HG02852 (cell line): ENCODE results near the gene CPT2.

Source experiments
- ATAC-seq: cut with Tn5 transposase; IDR thresholded peaks from one replicate; pipeline ENCODE4 v1.9.1; 2021; ENCODE audit warnings: mild to moderate bottlenecking, moderate library complexity; ENCODE audit not compliant: unreplicated experiment

Gene CPT2

DNA sequence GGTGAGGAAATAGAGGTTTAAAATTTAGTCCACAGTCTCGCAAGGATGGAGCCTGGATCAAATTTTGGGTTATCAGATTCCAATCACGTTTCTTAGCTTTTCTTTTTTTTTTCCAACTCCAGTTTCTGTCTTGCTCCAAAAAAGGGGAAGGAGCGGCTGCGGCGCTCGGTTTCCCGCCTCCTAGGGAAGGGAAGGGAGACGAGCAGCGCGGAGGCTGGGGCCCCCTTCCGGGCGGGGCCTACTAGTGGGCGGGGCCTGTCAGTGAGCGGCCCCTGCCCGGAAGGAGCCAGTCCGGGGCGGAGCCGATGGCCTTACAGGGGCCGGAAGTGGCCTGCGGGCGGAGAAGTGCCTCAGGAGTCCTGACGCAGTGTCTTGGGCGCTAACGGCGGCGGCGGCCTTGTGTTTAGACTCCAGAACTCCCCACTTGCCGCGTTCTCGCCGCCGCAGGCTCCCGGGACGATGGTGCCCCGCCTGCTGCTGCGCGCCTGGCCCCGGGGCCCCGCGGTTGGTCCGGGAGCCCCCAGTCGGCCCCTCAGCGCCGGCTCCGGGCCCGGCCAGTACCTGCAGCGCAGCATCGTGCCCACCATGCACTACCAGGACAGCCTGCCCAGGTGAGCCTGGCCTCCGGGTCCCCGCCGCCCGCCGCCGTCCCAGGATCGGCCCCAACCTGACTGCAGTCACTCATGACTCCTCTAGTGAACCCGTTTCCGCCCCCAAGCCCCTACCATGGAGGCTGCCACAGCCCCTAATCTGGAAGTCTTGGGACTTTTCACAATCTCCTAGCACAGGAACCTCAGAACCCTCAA is at the start of gene CPT2:
Gene CPT2 (plus strand): TSS at position 340 of the 806 bp plus-strand sequence. CDS start 120 bp downstream, at position 460.
- peak; percentile 99 for ATAC-seq

DNA sequence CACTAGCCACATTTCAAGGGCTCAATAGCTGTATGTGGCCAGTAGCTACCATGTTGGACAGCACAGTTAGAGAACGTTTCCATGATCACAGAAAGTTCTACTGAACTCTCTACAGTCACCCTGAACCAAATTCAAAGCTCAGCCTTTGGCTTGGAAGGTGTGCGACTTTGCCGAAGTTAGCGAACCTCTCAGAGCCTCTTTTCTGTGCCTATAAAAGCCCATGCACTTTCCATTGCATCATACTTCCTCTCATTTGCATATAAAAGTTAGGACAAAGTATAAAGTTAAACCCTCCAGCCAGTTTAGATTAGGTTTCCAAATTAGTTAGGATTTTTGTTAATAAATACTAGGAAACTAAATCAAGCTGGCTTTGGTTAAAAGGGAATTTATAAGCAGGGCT is 49.5 kb upstream of the CPT2 start:
- ATAC-seq = no peak

DNA sequence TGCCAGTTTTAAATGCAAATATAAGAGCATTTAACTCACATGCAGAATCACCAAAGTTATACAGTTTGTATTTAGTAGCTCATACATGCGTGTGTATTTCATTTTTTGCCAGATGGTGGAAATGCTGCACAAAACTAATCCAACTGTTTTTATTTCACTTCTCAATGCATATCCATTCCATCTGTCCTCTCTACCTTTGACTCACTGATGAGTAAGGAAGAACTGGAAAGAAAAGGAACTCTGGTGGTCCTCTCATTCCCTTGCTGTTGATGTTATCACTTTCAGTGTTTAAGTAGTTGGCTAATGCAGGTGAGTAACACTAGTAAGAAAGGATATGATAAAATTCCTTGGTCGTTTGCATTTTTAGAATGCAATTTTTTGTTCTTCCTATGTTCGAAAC is 48.5 kb upstream of the CPT2 start:
- no peak for ATAC-seq

DNA sequence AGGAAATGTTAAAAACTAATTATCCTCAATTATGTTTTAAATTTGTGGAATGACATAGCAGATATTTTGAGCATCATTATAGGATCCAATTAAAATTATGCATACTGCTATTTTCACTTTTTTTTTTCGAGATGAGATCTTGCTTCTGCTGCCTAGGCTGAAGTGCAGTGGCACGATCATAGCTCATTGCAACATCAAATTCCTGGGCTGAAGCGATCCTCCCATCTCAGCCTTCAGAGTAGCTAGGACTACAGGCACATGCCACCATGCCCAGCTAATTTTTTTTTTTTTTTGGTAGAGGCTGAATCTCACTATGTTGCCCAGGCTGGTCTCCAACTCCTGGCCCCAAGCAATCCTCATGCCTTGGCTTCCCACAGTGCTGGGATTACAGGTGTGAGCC is 42.9 kb upstream of the CPT2 start:
- ATAC-seq = no peak

DNA sequence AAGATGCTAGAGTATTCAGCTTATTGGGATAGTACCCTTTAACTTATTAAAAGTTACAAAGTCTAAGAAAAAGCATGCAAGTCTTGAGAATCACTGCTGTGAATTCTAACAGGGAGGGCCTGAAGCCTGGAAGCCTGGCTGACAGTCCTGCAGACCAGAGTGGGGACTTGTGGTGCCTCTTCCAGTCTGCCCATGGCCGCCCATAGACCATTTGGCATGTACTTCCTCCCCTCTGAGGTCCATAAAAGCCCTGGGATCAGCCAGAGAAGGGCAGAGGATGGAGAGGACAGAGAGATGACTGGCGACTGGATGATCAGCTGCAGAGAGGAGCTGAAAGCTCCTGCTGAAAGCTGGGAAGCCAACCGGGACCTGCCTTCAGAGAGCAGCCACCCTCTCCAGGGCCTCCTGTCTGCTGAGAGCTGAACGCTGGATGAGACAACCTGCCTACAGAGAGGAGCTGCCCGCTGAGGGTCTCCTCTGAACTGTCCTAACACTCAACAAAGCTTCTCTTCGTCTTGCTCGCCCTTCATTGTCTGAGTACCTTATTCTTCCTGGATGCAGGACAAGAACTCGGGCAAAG is 41.7 kb upstream of the CPT2 start:
- ATAC-seq = no peak

DNA sequence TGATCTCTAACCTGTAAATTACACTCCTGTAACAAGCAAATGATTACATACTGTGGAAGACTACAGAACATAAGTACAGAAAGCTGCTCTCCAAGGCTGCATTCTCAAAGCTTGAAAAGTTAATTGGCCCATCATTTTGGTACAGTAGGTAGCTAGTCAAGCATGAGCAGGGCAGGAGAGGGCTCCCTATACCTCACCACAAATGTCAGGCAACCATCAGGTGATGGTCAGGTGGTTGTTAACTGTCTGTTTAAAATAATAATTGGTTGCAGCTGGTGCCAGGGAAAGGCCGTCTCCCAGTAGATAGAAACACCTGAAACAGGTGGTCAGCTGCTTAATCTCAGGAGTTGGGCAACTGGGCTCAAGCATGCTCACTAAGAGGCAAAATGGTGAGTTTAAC is 41.1 kb upstream of the CPT2 start:
- ATAC-seq = no peak

DNA sequence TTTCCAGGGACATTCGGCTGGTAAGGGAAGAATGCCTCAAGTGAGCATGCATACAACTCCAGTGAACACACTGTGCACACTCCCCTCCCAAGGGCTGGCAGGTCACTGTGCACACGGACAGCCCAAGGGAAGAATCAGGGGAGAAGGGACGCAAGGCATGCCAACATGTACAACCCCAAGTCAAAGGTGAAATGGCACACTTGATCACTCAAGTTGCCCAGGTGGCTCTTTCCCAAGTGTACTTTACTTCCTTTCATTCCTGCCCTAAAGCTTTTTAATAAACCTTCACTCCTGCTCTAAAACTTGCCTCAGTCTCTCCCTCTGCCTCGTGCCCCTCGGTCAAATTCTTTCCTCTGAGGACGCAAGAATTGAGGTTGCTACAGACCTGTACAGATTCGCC is 40.7 kb upstream of the CPT2 start:
- no peak for ATAC-seq

DNA sequence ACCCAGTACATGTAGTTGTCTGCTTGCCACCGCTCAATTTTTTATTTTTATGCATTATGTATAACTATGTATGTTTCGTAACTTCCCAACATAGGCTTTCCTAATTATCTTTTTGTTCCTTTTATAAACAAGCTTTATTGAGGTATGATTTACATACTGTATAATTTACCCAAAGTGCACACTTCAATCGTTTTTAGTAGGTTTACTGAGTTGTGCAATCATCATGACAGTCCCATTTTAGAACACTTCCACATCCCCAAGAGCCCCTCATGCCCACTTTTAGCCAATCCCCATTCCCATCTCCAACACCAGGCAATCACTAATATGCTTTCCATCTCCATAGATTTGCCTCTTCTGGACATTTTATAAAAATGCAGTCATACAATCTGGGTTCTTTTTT is 39.8 kb upstream of the CPT2 start:
- ATAC-seq = no peak

DNA sequence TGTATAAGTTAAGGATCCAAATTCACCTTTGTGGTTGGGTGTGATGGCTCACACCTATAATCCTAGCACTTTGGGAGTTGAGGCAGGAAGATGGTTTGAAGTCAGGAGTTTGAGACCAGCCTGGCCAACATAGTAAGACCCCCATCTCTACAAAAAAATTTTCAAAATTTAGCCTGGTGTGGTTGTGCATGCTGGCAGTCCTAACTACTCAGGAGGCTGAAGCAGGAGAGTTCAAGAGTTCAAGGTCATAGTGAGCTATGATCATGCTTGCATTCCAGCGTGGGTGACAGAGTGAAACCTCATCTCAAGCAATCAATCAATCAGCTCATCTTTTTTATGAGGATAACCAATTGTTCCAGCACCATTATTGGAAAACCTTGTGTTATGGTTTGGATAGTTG is 37.7 kb upstream of the CPT2 start:
- no peak for ATAC-seq

DNA sequence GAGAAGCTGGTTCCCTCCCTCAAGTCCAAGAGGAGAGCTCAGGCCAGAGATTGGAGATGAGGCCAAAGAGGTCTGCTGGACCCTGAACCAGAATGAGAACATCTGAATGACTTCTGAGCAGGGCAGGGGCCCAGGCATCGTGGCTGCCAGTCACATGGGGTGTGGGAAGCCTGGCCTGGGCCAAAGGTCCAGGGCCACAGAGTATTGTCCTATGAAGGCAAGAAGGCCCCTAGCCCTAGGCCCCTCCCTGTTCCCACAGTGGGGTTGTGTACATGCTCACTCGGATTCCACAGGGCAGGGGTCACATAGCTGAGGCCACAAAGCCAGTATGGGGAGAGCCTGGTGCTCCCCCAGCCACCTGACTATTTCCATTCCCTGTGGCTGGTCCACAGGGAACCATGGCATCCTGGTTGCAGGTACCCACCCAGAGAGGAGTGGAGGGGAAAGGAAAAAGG is 35.7 kb upstream of the CPT2 start:
- ATAC-seq = no peak

DNA sequence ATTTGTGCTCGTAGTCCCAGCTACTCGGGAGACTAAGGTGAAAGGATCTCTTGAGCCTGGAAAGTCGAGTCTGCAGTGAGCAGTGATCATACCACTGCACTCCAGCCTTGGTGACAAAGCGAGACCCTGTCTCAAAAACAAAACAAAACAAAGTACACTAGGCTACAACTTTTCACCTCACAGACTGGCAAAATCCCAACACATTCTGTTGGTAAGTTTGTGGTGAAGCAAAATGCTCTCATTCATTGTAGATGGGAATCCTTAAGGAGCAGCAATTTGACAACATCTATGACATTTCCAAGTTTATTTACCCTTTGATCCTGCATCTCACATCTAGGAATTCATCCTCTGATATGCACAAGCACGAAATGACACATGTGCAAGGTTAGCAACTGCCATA is 34.0 kb upstream of the CPT2 start:
- no peak for ATAC-seq

DNA sequence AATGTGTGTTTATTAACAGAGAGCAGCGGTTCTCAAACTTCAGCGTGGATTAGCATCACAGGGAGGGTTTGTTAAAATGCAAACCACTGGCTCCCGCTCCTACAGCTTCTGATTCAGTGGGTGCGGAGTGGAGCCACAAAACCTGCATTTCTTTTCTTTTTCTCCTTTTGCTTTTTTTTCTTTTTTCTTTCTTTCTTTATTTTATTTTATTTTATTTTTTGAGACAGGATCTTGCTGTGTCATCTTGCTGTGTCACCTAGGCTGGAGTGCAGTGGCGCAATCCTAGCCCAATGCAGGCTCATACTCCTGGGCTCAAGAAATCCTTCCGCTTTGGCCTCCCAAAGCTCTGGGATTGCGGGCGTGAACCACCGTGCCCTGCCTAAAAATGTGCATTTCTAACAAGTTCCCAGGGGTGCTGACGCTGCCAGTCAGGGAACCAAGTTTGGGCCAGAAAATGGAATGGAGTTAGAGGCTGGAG is 33.3 kb upstream of the CPT2 start:
- no peak for ATAC-seq

DNA sequence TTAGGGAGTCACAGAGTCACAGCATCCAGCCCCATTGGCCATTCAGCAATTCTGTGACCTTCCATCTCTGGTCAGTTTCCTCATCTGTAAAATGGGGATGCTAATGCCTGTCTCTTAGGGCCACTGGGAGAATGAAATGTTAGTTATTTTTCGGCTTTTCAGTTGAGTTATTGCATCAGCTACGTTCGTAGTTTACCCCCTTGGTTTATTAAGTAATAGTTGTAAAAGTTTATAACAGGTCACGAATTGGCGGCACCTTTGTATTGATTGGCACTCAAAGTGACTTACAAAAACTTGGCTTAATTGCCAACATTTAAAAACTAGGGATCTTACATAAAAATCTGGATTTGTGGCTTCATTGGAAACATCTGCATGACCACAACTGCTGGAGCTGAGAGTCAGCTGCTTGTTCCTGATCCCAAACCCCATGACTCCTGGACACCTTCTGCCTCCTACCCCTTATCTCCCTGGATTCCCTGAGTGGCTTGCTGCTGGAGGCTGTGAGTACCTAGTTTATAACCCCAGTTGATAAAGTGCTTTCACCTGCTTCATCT is 31.1 kb upstream of the CPT2 start:
- no peak for ATAC-seq

DNA sequence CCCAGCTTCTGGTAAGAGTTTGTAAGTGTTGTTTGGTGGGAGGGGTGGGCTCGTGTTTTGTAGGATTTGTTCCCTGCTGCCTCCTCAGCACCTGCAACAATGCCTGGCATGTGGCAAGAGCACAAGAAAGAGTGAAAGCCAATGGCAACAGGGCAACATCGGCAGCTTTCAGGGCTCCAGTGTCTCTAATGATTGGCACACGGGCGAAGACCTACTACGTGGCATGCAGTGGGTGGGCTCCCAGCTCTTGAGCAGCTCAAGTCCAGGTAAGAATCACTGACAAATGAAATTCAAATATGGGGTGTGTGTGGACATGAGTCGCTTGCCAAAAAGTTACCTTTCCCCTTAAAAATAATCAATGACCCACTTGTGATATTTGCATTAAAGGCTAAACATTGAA is 30.3 kb upstream of the CPT2 start:
- ATAC-seq = no peak

DNA sequence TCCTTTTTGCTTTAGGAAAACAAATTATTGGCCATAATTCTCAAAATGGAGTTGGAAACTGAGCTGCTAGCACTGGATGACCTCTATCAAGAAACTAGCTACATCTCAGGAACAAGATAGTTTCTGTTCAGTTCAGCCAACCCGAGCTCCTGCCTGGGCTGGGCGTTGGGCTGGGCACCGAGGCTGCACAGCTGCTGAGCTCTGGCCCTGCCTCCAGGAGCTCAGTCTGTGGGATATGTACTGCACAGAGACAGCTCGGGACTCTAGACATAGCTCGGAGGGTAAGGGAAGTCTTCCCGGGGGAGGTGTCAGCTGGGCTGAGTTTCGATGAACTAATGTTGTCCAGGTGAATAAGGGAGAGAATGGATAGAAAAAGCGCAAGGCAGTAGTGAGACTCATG is 29.7 kb upstream of the CPT2 start:
- ATAC-seq = no peak

DNA sequence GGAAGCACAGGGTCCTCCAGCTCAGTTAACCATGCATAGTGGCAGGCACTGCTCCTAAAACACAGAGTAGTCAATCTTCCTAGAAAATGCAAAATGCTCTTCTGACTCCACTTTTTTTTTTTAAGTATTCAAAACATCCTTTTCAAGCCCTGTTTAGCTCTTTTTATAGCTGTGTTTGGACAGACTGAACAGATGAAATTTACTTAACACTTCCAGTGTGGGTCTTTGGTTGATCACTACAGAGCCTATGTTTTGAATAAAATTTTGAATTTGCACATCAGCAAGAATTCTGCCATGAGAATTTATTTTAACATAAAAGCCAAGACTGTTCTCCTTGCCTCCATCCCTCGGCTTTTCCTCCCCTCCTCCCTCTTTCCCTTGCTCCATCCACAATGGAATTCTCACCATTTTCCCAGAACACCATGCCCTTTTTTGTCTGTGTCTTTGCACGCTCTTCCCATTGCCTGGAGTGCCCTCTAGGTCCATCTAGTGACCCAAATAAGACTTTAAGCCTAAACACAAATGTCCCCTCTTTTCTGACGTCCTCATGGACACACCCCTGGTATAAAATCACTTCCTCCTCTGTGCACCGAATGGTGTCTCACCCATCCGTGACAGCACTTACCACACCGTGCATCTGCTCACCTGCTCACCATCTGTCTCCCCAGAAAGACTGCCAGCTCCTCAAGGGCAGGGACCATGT is 24.0 kb upstream of the CPT2 start:
- no peak for ATAC-seq

DNA sequence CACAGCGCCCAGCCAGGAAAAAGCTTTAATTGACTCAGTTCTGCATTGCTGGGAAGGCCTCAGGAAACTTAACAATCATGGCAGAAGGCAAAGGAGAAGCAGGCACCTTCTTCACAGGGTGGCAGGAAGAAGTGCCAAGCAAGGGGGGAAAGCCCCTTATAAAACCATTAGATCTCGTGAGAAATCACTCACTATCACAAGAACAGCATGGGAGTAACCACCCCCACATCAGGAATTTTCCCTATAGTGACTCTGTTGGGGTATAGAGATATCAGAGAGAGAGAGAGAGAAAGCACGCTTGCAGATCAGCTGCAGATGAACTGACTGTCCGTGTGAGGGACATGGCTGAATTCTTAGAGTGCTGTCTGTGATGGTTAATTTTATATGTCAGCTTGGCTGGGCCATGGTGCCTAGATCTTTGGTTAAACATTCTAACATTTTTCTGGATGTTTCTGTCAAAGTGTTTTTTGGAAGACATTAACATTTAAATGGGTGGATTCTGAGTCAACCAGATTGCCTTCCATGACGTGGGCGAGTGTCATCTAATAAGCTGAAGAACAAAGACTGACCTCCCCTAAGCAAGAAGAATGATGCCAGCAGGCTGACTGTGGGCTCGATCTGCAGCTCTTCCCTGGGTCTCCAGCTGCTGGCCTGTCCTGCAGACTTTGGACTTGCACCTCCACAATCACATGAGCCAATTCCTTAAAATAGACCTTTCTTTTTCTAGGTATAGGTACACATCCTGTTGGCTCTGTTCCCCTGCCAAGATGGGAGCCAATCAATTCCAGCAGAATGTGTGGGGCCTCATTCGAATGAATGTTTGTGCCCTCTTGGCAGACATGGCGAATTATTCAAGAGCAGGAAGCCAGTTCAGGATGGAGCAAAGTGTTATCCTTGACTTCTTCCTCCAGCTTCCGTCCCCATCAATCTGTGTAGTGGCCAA is 21.4 kb upstream of the CPT2 start:
- ATAC-seq = no peak

DNA sequence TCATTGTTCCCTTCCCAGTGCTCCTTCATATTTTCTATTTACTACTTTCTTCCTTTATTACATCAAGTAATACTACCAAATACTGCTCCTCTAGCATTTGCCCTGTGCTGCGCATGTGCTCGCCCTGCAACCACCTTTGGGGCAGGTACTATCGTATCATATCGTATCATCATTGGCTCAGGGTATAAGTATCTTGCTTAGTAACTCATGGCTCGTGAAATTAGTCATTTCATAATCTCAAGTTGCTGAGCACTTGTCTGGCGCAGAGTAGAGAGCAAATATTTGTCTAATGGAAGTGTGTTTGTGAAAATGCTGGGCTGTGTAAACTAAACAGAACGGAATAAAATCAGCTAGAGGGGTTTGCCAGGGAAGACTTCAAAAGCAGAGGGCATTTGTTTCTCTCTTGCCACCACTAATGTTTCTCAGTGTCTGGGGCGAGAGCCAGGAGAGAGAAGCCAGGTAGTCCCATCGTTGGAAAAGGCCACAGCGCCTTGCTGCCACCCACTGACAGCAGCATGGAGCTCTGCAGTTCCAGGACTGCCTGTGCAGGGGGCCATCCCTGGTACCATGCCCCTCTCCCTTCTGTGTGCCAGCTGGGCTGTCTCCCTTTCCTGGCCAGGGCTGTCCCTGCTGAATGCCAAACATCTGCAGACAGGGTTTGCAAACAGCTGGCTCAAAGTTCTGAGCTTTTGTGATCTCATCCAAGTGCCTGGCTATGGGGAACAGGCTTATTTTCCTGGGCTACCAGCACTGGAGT is 20.0 kb upstream of the CPT2 start:
- no peak for ATAC-seq

DNA sequence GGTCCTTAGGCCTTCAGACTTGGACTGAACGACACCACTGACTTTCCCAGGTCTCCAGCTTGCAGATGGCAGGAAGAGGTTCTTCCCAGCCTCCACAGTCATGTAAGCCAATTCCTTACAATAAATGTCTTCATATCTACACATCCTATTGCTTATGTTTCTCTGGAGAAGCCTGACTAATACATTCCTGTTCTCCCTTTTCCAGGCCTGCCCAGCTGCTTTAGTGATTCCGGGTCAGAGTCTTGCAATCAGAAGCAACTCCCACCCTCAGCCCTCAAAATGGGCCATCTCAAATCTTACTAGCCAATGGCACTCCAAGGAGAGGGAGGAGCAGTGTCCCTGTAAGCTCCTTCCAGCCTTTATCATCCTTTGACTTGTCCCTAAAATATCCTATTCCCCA is 16.4 kb upstream of the CPT2 start:
- no peak for ATAC-seq

DNA sequence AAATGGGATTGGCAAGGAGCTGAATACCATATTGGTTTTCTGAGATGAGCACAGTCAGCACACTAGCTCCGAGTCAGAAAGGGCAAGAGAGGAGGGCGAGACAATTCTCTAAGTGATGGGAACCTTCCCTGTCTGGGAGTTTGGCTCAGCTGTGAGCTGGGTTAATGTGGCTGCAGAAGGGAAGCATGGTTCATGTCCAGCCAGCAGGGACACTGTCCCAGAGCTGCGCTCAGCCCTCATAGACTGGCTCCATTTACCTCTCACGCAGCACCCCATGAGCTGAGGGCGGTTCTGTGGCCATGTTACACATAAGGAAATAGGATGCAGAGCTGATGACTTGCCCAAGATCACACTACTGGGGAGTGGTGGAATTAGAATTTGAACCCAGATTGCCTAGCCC is 15.7 kb upstream of the CPT2 start:
- ATAC-seq = no peak
